Erythroblast (primary cell): Measurements from ENCODE around the gene CCL20.
"Not testable (repeated sequence)": the region's sequence is repeated elsewhere in the genome, so short reads cannot be mapped to it uniquely, and the experiment has no call there.

Experiments
- DNase-seq, 2 experiments: peaks; one replicate each; lab custom pipeline; 2025; lab: John Stamatoyannopoulos, UW
- GATA1 ChIP-seq: IDR thresholded peaks from 2 replicates; pipeline ENCODE4 v1.6.1; 2011; ENCODE audit warnings: low read depth, mild to moderate bottlenecking, control low read depth, low read length, moderate library complexity
- POLR2A ChIP-seq: IDR thresholded peaks from 2 replicates; pipeline ENCODE4 v1.6.1; 2011; ENCODE audit warnings: mild to moderate bottlenecking, low read length

Gene CCL20

DNA sequence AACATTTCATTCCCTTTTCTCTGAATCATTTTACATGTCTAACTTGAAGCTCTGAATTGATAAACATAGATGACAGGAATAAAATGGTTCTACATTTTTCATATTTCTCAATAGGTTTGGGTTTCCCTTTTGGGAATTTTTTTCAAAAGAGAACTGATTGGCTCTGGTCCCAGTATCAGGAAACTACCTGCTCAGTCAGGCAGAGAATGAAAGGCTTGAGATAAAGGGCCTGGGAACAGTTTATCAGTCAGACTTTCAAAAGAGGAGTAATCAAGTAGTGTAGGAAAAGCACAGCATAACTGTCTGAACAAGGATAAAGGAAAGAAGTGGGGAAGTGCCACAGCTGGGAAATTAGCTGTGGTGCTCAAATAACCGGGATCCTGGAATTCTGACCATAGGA is 28.3 kb upstream of the CCL20 start:
- DNase-seq = no peak
- no peak for TF ChIP-seq POLR2A
- no peak for TF ChIP-seq GATA1

DNA sequence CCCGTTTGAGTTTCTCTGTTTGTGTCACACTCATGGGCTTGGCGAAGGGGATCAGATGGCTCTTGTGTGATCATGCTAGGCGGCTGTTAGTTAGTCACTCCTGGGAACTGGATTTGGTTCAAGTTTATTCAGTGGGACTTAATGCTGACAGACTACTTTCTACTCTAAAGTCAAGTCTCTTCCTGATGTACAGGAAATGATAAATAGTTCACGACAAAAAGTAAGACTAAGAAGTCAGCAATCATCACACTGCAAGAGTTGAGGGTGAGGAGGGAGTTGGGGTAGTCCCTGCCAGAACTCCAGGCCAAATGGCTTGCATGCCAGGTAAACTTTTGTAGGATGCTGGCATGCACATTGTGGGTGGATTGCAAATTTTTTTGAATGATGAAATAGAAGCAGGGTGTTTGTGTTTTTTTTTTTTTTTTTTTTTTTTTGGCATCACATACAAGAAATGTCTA is 25.1 kb upstream of the CCL20 start:
- DNase-seq = no peak
- TF ChIP-seq POLR2A = no peak
- TF ChIP-seq GATA1 = no peak

DNA sequence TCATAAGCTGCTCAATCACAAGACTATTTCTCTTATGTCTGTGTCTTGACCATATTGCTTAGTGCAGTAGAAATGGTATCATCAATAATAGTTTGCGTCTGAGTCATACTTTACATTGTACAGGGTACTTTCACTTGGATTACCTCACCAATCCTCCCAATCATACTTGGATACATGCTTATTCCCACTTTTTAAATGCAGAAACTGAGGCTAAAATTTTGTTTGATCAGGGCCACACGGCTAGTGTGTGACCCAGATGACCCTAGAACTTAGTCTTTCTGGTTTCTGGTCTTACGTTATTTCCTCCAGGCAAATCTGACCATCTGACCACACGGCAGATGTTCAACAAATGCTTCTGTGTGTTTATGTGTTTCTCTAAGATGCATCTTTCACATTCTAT is 23.8 kb upstream of the CCL20 start:
- DNase-seq = no peak
- no peak for TF ChIP-seq GATA1
- TF ChIP-seq POLR2A = no peak

DNA sequence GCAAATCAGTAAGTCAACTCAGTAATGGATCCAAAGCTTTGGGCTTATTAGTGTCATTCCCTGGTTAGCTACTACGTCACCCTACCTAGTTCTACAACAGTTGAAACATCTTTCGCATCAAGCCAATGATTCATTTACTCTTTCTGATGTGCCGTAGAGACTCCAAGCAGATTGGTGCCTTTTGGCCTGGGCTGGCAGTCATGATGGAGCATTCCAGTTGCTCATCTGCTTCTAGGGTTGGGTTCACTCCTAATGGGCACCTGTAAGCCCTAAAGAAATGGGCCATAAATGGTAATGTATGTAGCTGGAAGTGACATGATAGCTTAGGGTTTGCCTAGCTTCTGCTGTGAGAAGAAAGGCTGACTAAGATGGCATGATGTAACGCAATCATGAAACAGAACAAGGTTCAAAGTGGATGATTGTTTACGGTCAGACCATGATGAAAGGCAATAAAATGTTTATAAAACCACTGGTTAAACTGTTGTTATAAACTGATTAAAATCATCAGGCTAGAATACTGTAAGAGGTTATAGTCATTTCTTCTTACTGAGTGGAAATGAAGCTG is 20.4 kb upstream of the CCL20 start:
- DNase-seq = no peak
- TF ChIP-seq GATA1 (no peak), POLR2A (no peak)

DNA sequence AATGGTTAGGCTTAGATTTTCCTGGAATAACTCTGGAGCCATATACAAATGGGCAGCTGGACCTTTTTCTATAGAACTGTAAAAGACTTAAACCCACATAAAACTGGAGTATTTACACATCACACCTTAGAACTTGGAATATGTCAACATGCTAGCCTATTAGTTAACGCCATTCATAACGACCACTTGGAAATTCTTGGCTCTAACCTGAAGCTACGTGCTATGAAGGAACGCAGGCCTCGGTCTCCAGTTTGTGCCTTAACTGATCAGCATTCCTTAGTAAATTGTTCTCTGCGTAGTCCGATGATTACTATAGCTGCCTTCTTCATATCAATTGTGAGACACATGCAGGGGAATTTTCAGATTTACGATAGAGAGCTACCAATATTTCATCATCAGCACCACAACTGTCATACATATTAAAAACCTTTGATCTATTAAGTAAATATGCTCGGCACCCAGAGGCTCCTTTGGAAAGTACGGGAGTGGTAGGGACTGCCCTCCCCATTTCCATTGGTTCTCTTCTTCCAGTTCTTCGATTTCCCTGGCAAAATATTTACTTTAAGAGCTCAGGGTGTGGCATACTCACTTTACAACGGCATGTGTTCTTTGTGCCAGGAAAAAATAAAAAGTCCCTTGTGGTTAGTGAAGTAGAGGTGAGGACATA is 17.5 kb upstream of the CCL20 start:
- DNase-seq = no peak
- TF ChIP-seq GATA1 (no peak), POLR2A (no peak)

DNA sequence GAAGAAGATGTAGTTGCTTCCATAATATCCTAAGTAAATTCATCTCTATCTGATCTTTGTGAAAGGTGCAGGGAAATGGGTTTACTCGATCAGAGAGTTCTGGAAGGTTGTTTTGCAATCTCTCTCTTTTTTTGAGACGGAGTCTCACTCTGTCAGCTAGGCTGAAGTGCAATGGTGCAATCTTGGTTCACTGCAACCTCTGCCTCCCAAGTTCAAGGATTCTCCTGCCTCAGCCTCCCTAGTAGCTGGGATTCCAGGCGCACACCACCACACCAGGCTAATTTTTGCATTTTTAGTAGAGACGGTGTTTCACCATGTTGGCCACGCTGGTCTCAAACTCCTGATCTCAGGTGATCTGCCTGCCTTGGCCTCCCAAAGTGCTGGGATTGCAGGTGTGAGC is 16.9 kb upstream of the CCL20 start:
- not testable (repeated sequence) for DNase-seq

DNA sequence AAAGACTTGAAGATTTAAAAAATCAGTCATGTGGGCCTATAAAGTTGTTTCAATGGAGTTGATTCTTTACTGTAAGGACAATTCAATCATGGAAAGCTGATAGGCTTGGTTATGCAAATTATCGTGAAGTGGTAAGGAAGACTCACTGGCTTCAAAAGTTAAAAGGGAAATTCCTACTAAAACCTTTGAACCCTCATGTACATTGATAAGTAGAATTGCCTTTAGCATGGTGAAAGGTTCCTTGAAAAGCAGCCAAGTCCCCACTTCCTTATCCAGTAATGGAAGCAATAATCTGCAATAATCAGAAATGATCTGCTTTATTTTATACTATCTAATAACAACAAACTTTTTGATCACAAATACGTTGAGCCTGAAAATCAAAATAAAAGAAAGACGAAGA is 14.4 kb upstream of the CCL20 start:
- DNase-seq = no peak
- TF ChIP-seq POLR2A (no peak), GATA1 (no peak)

DNA sequence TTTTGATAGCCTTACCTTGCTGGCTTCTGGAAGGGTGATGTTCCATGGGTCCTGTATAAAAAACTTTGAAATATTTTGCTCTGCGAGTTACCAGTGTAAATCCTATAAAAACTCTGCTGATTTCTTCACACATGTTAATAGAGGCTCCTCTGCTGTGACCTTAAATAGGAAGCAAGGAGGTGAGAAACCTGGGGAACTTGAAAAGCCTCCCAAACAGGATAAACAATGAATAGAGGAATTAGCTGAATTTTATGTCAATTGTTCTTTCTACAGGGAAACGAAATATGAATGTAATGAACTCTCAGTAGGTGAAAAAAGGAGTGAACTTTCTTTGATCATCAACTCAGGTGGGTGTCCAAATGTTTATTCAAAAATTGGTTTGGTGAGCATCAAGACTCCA is 10.8 kb upstream of the CCL20 start:
- TF ChIP-seq GATA1 (no peak), POLR2A (no peak)

GRCh38 chr2:227804975-227805374 is 8.7 kb upstream of the CCL20 start:
- TF ChIP-seq GATA1 (no peak), POLR2A (no peak)
- no peak for DNase-seq

More for the DNA sequence above, 10.8 kb upstream of the CCL20 start:
- DNase-seq = no peak

DNA sequence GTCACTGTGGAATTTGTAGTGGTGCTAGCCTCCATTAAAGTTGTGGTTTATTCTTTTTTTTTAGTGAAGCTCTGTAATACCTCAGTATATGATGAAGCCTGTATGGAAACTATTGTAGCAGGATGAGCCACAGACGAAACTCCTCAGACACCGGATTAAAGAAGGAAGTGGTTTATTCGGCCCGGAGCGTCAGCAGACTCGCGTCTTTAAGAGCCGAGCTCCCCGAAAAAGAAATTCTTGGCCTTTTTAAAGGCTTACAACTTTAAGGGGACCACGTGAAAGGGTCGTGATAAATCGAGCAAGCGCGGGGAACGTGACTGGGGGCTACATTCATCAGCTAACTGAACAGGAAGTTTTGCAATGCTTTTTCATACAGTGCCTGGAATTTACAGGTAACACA is 8.1 kb upstream of the CCL20 start:
- no peak for DNase-seq
- TF ChIP-seq GATA1 (no peak), POLR2A (no peak)

DNA sequence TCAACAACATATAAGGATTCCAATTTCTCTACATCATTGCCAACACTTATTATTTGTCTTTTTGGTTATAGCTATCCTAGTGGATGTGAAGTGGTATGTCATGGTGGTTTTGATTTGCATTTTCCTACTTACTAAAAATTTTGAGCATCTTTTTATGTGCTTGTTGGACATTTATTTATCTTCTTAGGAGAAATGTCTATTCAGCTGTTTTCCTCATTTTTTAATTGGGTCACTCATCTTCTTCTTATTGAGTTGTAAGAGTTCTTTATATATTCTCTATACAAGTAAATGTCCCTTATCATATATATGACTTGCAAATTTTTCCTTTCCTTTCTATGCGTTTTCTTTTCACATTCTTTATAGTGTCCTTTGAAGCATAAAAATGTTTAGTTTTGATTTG is 4.7 kb upstream of the CCL20 start:
- TF ChIP-seq POLR2A (no peak), GATA1 (no peak)
- DNase-seq = no peak

- no peak for DNase-seq
- TF ChIP-seq POLR2A = no peak
- TF ChIP-seq GATA1 = no peak
Measured at GRCh38 chr2:227812001-227812400, 1.6 kb upstream of the CCL20 start.

DNA sequence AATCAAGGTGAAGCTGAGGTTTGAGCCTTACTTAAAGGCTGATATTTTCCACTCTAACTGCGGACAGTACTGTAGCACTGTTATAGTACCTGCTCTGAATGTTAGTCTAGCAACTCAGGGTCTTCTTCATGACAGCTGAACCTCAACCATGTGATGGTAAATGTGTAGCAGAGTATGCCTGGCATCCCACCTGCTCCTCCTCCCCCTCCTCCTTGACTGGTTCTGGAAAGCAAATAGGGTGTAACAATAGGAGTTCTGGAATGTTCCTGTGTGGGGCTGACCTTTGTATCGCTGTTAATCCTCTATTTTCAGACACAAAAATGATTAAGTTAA is 447 bp upstream of the CCL20 start:
- TF ChIP-seq GATA1 (no peak), POLR2A (no peak)

DNA sequence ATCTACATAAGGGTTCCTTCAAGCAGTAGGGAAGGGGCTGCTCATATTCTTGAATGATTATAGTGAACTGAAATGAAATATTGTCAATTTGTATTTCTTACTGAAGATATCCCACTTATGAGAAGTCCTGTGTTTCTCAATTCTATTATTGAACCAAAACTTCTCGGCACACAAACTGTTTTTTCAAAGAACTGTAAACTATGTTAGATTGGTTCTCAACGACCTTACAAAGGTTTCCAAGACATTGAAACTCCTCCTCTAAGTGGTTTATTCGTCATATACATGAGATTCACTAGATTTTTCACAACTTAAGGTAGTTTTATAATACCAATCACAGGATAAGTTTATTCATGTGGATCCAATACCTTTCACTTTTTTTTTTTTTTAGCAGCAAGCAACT is 1.4 kb downstream of the CCL20 start:
- no peak for DNase-seq
- TF ChIP-seq POLR2A (no peak), GATA1 (no peak)

More for the DNA sequence above, 447 bp upstream of the CCL20 start:
- DNase-seq = no peak

DNA sequence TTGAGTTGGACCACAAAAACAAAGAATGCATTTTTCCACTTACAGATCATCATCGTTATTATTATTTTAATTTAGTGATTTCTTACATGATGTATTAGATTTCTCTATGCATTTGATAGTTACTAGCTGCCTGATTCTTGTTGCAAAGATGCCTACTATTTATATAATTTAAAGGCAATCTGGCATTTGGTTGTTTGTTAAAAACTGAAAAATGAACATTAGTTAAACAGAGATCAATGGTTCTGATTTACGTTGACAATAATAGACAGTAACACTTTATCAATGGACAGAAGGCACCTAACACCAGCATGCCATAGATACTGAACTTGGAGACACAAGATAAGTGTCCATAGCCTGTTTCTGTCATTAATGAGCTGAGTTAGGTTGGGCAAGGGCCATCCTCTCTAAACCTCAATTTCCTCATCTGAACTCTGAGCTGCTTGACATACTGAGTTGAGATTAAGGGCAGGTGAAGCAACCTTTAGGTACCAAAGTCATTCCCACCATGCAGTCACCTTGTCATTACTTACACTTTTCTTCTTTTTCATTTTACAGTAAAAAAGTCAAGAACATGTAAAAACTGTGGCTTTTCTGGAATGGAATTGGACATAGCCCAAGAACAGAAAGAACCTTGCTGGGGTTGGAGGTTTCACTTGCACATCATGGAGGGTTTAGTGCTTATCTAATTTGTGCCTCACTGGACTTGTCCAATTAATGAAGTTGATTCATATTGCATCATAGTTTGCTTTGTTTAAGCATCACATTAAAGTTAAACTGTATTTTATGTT is 3.1 kb downstream of the CCL20 start:
- TF ChIP-seq GATA1 (no peak), POLR2A (no peak)
- no peak for DNase-seq
